GM18511 (cell line): Measurements from ENCODE around the gene MYO18A.
"Not testable (repeated sequence)": the region's sequence is repeated elsewhere in the genome, so short reads cannot be mapped to it uniquely, and the experiment has no call there.

Experiments used
- ATAC-seq: cut with Tn5 transposase; IDR thresholded peaks from one replicate; pipeline ENCODE4 v1.9.1; 2021; ENCODE audit warnings: mild to moderate bottlenecking, moderate library complexity; ENCODE audit not compliant: unreplicated experiment

Gene MYO18A

DNA sequence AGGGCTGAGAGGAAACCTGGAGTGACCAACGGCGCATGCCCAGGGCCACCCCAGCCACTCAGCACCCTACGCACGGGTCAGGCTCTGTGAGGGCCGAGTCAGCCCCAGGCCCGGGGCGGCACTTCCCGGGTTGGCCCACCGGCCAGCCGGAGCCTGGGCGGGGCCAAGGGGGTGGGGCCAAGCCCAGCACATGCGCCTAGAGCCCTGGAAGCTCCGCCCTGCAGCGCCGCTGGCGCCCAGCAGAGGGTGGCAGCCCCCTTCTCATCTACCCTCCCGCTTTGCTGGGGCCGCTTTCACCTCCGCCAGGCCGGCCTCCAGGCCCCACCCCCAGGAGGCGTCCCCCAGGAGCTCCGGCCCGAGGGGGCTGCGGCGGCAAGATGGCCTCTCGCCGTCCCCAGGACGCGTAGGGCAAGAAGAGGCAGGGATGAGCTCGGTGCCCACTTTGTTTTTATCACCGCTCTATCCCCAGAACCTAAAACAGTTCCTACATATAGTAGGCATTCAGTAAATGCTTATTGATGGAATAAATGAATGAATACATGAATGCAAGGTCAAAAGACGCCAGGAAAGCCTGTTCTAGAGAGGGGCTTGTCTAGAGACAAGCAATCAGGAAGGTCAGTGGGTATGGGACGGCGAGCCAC, 31.3 kb downstream of the MYO18A start:
- peak; percentile 88 for ATAC-seq

DNA sequence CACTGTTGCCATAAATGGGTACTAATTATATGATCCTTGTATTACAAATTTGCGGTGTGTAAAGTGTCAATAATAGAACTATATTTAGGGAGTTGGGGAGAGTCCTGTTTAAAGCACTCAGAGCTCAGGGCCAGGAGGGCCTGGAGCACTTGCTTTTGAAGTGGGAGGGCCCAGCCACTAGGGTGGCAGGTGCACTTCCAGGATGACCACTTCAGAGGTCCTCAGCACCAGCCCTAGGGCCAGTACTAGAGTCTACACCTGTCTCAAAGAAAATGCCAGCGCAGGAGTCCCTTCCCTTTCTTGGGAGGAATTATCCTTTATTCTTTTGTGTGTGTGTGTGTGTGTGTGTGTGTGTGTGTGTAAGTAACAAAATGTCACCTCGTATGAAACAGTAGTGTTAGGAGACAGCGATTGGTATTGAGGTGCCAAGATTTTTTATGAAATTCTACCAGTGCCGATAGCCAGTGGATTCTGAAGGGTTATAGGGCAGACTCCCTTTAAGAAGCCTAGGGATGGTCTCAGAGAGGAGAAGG, 31.9 kb downstream of the MYO18A start:
- no peak for ATAC-seq

DNA sequence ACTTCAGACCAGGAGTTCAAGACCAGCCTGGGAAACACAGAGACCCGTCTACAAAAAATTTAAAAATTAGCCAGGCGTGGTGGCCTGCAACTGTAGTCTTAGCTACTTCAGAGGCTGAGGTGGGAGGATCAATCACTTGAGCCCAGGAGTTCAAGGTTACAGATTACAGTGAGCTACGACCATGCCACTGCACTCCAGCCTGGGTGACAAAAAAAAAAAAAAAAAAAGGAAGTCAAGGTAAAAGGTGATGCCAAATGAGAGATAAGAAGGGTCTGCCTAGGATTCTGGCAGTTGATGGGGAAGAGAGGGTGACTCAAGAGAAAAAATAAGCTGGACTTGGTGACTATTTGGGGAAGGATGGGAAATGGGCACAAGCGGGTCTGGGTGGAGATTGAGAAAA, 32.5 kb downstream of the MYO18A start:
- ATAC-seq, result no peak

DNA sequence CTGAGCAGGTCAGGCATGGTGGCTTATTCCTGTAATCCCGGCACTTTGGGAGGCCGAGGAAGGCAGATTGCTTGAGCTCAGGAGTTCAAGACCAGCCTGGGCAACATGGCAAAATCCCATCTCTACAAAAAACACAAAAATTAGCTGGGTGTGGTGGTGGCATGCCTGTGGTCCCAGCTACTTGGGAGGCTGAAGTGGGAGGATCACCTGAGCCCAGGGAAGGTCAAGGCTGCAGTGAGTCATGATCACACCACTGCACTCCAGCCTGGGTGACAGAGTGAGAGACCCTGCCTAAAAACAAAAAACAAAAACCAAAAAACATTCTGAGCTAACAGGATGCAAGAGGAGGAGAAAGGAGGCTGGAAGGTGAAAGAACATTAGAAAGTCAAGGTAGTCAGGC, 33.0 kb downstream of the MYO18A start:
- ATAC-seq, result not testable (repeated sequence)

DNA sequence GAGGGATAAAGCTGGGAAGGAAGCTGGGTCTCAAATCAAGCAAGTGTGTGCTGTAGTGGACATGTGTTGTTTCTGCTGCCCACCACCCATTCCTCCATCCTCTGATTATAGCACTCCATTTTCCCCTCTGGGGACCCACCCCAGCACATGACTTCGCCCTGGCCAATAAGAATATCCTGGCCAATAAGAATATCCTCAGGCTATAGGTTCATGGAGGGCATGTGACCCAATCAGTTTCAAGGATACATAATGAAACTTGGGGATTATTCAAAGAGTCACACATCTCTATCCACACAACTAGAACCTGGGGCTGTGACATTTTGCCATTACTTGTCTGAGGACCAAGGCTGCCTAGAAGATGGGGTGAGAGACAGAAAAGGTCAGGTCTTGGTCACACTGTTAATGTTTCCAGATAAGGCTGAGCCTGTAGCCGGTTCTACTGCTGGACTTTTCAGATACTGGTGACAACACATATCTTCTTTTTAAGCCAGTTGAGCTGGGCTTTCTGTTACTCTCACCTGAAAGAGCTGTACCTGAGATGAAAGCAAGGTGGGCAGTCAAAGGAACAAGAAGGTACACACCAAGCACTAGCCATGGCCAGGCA, 33.7 kb downstream of the MYO18A start:
- ATAC-seq, result no peak

DNA sequence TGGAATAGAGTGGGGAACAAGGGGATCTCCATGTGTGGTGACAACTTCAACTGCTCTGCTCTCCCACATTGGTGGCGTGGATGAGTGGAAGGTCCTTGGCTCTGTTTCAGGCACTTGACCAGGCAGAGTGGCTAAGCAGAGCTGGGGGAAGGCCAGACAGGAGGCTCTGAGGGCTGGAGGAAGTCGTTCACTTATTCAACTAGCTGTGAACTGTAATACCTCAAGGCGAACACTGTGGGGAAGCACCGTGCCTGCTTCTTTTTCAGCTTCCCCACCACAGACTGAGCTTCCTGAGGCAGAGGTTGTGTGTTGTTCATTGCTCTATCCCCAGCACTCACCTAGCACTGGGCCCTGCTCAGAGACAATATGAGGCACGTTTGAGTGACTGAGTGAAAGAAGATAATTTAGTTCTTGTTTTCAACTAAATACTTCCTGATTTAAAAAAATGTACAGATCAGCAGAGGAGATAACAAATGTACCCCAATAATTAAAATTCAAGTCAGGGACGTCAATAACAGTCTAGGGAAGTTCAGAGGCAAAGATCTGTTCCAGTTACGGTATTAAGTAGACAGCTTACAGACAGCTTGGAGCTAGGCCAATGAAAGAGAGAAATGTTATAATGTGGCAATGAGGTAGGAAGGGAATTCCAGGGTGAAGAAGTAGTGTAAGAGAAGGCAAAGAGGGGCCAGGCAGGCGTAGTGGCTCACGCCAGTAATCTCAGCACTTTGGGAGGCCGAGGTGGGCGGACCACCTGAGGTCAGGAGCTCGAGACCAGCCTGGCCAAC, 34.7 kb downstream of the MYO18A start:
- peak; percentile 36 for ATAC-seq

DNA sequence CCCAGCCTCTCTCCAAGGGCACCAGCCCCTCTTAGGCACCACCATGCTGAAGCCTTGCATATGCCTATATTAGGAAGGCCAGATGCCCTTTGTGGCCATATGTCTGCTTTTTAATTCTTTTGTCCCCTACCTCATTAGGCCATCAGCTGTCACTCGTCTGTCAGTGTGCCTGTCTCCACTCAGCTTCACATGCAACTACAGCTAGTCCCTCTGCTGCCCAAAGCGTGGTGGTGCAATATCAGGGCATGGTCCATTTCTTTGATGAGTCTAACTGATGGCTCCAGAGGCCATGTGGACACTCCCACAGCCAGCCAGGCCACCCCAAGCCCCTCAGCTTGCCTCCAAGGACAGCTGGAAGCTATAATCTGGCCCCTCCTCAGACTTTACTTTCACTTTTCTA, 36.3 kb downstream of the MYO18A start:
- no peak for ATAC-seq

DNA sequence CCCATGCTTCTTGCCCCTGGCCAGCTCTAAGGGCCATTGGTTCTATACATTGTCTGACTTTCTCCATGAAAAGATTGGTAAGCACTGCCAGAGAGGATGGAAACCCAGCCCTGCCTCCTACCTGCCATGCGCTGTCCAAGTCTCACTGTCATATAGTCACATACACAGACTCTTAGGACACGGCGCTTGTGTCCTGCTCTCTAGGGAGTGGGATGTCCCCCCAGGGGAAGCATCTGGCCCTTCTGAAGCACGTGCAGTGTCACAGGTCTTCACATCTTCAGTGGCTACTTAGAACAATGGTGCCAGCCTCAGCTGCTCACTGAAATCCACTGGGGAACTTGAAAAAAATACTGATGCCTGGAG, 38.7 kb downstream of the MYO18A start:
- no peak for ATAC-seq

DNA sequence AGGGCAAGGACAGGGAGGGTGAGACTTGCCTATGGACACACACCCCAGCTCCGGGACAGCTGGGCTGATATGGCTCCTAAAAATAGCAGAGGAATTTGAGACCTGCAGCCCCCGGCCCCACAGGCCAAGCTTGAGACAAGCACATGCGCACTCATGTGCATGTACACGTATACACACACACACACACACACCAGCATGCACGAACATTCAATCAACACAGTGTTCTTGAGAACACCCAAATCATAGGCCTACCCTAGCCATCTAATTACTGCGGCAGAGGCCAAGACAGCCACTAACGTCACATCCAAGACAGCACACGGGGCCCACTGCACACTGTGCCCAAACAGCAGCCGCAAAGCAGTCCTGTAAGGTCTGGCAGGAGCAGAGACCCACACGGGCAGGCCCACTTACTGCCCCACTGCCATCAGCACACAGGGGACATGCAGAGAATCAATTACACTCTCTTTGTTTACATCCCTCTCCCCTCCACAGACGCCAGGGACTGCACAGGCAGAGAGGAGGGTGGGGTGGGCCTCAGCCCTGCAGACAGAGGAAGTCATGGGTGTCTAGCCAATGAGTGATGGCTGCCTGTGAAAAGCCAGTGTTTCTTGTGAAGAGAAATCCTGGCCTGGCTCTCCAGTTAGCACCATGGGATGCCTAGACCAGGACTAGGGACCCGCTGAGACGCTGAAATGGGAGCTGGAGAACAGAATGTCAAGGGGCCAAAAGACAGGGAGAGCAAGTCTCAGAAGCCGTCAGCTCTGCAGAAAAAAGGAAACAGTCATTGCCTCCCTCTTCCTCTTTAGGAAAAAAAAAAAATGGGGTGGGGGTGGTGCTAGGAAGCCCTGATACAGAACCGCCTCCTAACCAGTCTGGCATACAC, 39.3 kb downstream of the MYO18A start:
- peak; percentile 11 for ATAC-seq

DNA sequence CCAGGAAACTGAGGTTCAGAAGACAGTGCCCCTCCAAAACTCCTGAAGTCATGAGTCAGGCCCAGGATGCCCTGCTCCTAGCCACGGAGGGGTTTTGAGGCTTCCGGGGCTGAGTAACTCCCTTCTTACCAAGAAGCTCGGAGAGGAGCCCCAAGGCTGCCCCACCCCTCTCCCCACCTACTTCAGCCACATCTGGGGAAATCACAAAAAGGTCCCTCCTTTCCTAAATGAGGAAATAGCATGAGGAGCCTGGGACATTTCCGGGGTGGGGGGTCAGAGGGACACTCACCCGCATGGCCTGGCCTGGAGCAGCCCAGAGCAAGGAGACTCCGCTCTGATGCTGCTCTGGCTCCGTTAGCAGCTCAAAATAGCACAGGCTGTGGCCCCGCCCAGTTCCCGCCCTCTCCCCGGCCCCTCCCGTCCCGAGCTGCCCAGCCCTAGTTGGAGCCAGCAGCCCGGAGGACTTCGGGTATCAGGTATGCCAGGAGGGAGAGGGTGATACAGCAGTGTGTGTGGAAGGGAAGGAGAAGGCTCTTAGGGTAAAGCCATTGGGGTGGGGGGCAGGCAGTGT, 40.1 kb downstream of the MYO18A start:
- peak; percentile 54 for ATAC-seq

DNA sequence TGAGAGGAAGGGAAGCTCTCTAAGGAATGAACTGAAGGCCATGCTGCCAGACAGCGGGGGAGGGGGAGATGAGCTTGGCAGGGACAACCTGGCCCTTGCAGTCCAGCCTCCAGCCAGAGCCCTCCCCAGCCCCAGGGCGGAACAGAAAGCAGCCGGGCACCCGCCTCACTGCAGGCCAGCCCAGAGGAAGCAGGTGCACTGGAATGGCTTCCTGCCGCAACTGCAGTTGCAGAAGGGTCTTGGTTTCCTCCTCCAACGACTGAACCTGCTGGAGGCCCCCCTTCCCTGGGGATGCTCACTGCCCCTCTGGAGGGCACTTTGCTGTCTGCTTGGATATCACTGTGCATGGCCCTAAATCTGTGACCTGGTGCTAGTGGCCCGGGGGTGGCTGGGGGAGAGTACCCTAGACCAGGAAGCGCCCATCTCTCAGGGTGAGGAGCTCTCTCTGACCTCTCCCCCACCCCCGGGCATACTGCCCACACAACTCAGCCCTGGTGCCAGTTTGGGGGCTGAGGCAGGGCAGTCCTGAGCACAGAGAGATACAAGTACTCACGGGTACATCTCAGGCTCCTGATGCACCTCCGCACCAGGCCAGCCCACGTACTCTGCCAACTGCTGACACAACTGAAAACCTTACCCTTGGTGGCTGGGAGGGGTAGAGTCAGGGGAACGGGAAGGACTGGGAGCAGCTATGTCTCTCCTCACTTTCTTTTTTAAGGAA, 41.1 kb downstream of the MYO18A start:
- peak; percentile 51 for ATAC-seq

DNA sequence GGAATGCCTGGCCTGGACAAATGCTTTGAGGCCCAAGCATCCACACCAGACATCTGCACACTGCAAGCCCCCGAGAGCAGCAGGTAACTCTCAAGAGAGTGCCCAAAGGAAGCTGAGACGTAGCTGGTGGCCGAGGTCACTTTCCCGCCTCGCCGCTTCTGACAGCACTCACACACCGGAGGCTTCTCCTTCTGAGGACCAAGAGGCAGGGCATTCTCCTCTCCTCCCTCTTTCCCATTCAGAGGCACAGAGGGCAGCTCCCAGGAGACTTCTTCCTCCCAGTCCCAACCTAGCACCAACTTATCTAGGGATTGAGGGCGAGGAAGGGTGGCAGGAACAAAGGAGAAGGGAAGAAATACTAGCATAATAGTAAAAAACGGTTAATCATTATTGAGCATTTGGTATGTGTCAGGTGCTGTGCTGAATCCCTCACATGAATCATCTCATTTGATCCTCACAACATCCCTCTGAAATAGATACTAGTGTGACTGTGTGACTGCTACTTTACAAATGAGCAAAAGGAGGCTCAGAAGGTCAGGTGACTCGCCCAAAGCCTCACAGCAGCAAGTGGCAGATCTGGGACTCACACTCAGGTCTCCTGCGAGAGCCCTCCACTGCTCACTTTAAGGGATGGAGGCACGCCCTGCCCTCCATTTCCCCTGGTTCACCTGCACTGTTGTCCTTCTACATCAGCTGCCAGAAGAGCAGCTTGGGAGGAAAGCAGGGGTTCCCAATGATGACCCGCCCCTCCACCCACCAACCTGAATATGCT, 41.8 kb downstream of the MYO18A start:
- peak; percentile 43 for ATAC-seq

DNA sequence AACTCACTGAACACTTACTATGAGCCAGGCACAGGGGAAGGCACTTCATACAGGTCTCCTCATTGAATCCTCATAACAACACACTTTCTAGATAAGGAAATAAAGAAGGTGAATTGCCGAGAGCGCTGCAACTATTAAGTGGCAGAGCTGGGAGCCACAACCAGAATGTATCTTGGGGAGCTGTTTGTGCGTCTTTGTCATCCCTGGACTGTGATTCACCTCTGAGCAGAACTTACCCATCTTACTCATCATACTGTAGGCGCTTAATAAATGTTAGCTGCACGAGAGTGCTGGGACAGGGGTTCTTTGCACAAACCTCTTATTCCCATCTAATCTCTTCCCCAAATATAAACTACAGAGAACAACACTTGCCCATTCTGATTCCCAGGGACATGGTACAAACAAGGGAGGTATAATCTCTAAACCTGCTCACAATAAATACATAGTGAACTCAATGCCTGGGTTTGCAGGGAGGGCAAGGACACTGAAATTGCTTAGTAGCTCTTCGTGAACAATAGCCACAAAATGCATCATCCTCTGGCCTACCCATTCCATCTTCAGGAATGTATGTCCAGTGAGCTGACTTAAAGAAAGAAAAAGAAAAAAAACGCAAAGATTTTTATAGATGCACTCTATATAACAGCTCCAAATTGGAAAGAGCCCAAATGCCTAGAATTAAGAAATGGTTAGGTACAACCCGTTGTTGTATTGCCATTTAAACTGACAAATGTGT, 43.0 kb downstream of the MYO18A start:
- ATAC-seq, result no peak

DNA sequence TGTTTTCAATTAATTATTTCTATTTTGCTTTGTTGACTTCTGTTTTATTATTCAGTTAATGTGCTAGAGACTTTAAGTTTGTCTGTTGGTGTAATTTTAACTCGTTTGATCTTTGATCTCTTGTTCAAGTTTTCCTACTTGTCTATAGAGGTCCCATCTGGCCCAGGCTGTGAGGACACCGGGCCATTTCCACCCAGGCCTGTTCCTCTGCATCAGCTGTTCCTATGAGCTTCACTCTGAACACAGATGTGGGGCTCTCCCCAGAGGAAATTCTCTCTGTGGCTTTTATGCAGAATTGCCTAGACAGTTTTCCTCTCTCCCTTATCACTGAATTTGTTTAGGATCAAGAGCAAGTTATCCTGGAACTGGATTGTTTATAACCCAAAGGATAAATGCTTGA, 44.7 kb downstream of the MYO18A start:
- no peak for ATAC-seq

DNA sequence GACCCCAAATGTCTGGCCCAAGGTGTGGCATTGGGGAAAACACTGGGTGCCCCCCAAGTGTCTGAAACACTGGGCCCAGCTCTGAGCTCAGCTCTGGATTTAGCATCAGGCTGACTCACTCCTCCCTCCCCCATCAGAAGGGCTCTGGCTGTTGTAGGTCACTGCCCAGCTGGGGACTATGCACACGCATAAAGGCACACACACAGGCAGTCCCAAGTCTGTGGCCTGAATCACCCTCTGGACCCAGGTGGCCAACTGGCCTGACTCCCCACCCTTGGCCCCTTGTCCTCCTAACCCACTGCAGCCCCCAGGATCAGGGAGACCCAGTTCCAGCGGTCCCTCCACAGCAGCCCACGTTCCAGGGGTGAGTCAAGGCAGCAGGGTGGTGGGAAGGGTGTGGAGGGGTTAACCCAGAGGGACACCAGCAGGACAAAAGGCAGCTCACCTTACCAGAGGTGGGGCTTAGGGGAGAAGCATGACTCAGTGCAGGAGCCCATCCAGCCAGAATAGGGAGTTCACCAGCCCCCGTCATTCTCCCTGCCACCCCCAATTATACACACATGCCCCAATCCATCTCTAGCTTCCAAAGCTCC, 47.0 kb downstream of the MYO18A start:
- ATAC-seq, result no peak

DNA sequence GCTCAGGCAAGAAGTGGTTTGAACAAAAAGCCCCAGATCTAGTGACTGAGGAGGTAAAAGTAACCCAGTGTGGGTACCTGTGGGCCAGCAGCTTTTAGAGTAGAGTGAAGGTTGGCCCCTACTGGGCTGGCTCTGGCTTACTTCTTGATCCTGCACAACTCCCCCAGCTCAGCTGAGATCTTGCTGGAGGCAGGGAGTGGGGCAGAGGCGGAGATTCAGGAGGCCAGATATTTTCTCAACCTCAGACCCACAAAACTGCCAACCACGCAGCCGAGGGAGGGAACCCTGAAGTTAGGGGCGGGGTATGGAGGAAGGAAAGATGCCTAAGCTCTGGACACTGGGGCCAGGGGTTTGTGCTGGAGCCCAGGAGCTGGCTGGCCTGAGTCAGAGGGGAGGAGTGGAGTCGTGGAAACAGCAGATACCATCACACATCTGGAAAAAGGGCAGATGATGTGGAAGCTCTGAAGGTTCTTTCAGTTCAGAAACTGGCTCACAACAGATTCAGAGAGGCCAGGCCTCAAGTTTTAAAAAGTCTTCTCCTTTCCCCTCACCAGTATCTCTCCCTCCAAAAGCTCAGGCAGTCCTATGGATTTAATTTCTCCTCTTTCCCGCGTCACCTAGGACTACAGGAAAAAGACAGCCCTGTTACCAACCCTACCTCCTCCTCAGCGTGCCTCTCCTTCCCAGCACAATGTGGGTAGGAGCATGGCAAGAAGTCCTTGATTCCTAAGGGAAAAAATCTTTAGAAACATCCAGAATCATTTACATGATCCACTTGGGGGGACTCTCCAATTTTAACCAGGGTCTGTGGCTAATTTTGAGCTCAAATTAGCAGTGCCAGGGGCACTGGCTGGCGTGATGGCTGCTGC, 48.1 kb downstream of the MYO18A start:
- no peak for ATAC-seq

DNA sequence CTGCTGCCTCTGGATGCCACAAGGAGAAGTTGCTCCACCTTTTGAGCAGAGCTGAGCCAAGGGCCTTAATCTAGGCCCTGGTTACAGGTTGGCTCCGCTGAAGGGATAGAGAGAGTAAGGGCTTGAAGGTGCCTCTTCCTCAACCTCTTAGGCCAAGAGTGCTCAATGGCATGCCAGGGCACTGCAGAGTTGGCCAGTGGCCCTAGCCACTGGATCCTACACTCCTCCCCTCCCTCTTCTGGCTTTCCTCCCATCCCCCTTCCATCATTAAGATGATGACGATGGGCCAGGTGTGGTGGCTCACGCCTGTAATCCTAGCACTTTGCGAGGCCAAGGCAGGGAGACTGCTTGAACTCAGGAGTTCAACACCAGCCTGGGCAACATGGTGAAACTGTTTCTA, 50.5 kb downstream of the MYO18A start:
- ATAC-seq, result no peak
